HG02798 (cell line): ENCODE measurements around the gene AKR1E2.
A peak's percentile ranks its signal among the peaks of the same experiment; 100 is the strongest.
"Not testable (repeated sequence)": the region's sequence is repeated elsewhere in the genome, so short reads cannot be mapped to it uniquely, and the experiment has no call there.

ENCODE experiments used
- ATAC-seq: cut with Tn5 transposase; IDR thresholded peaks from one replicate; pipeline ENCODE4 v1.9.1; 2021; ENCODE audit warnings: mild to moderate bottlenecking; ENCODE audit not compliant: unreplicated experiment, poor library complexity

Gene AKR1E2

DNA sequence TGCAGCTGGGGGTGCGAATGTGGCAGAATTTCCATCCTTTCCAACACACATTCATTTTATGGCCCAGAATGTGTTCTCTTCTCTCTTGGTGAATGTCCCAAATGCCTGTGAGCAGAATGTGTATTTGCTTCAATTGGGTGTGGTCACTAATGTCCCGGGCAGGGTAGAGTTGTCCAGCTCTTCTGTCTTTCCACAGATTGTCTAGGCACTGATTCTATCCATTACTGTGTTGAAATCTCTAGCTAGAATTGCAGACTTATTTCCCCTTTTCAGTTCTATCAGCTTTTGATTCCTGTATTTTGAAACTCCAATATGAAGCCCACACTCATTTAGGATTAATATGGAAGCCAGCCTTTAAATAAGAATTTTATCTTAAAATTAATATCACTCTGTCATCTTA lies 14.0 kb upstream of the AKR1E2 start:
- ATAC-seq: no peak

DNA sequence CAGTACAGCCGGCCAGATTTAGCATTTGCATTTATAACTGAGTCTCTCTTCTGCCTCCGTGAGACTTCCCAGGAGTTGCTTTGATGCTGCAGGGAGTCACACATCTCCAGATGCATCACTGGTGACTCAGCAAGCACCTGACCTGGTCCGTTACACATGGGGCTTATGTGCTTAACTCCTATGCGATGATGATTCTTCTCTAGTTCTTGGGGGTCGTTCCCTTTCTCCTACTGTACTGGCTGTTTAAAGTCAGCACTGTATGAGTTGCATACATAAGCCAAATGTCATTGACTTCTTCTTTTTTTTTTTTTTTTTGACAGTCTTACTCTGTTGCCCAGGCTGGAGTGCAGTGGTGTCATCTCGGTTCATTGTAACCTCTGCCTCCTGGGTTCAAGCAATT lies 13.0 kb upstream of the AKR1E2 start:
- no peak for ATAC-seq

DNA sequence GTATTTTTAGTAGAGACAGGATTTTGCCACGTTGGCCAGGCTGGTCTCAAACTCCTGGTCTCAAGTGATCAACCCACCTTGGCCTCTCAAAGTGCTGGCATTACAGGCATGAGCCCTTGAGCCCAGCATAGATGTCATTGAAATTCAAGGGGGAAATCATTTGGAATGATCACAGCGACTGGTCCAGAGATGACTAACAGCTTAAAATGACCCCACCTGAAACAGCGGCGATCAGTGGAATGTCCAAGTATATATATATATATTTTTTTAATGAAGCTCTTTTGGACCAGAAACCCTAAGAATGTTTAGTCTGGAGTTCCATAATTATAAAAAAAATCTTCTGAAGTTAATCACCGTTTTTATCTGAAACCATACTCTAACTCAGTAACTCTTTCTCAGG lies 12.5 kb upstream of the AKR1E2 start:
- ATAC-seq: no peak

DNA sequence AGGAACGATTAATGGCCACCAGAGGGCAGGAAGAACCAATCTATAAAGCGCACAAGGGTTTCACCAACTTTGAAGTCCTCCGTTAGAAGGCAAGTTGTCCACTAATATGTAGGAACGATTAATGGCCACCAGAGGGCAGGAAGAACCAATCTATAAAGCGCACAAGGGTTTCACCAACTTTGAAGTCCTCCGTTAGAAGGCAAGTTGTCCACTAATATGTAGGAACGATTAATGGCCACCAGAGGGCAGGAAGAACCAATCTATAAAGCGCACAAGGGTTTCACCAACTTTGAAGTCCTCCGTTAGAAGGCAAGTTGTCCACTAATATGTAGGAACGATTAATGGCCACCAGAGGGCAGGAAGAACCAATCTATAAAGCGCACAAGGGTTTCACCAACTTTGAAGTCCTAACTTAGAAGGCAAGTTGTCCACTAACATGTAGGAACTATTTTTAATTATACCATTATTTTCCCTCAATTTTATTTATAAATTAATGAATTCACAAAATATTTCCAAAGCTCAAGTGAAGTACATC lies 10.3 kb upstream of the AKR1E2 start:
- ATAC-seq: not testable (repeated sequence)

DNA sequence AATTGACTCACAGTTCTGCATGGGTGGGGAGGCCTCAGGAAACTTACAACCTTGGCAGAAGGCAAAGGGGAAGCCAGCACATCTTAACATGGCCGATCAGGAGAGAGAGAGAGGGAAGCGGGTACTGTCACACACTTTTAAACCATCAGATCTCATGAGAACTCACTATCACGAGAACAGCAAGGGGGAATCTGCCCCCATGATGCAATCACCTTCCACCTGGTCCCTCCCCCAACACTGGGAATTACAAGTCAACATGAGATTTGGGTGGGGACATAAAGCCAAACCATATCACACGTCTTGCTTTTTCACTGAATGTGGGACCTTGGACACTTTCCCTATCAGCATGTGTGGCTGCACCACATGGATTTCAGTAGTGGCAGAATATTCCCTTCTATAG lies 9.0 kb upstream of the AKR1E2 start:
- no peak for ATAC-seq

DNA sequence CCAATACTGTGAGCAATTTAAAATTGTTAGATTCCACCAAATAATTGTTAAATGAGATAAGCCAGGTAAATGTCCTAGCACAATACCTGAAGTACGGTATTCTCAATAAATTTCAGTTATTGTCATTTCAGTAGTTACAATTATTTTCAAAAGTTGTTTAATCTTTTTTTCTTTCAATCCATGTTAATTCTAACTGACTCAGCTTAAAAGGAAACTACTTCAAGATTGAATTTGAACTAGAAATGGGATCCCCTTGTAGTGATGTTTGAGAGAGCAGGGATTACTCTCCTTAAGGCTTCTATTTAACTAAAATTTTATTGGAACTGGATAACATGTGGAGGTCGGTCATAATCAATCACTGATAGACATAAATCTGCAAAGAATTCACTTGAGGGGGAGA lies 6.9 kb upstream of the AKR1E2 start:
- ATAC-seq: no peak

DNA sequence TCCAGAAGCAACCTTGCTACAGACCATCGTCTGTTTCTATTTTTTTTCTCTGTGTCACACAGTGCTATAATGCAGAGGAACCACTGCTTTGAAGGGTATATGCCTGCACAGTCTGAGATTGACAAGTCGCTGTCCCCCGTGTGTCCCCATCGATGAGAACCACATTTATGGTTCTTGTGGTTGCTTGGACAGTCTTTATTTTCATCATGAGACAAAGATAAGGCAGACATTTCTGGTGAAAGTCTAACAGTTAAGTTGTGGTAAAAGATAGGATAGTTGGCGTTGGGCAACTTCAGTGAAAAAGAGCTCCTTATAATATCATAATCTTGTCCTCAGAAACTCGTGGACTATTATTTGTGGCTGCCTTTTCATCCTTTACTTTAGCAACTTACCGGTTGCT lies 6.3 kb upstream of the AKR1E2 start:
- no peak for ATAC-seq

DNA sequence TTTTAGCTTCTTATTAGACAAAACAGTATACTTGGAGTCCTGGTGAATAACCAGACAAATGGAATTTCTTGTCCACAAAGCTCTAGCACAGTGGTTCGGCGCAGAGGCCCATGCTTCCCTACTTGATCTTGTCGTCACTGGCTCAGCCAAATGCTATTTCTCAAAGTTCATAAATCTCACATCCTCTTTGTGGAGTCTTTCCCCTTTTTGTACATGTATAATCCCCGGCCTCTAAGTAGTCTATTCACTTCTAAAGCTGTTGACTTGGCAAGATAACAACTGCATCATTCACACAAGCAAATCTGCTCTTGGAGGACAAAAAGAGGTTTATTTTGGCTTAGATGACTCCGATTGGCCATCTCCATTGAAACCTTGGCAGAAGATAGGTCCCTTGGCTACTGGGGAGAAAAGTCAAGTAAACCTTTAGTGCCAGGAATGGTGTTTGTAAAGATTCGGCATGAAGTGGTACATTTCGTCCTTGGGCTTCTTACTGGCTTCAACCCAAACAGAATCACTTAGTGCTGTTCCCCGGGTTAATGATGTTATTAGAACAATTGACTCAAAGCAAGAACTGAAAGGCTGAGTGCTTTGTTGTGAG lies 5.1 kb upstream of the AKR1E2 start:
- ATAC-seq: no peak

DNA sequence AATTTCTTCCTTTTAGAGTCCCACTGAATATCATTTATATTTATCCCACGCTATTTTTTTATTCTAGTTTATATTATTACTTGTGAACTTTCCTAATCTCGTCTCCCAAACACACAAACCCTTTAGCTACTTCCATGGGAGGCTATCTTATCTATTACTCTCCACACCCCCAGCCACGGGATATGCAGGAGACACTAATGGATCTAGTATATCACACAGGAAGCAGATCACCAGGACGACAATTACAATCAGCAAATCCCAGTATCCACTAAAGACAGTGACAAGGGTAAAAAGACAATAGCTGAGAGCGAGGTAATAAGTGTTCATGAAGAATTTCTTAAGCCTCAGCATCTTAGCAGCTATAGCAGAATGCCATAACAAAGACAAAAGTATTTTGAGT lies 3.8 kb upstream of the AKR1E2 start:
- ATAC-seq: no peak

DNA sequence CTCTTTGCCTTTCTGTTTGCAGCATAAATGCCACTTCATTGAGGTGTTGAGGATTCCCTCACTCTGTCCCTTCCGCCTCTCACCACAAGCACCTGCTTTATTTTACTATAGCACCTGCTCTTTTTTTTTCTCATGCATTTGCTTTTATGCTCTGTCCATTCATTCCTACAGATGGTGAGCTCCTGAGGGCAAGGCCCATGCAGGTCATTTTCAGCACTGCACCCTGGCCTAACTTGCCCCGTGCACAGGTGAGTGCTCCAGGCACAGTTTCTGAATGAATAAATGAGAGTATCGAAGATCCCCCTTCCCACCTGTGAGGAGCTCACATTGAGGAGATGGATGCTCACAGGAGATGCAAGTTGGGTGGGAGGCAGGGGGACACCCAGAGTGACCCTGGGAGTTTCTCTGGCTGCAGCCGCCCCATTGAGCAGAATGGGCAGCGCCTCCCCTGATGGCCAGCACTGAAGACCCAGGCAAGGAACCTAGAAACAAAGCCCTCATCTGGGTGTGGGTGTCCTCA lies 1.2 kb upstream of the AKR1E2 start:
- ATAC-seq: no peak

DNA sequence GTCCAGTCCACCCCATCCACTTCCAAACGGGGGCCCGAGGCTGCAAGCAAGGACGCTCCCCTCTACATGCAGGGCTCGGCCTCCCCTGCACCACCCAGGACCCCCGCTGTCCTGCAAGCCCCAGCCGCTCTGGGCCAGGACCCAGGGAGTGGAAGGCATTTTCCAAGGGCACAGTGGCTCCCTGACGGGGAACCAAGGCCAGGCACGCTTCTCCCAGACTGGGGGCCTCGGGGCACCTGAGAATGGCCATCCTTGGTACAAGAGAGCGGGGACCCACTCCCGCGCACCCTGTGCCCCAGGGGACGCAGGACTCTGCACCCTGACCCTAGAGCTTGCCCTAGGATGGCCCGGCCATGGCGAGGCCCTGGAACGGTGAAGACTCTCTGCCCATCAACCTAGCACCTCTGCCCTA lies 545 bp upstream of the AKR1E2 start:
- no peak for ATAC-seq

DNA sequence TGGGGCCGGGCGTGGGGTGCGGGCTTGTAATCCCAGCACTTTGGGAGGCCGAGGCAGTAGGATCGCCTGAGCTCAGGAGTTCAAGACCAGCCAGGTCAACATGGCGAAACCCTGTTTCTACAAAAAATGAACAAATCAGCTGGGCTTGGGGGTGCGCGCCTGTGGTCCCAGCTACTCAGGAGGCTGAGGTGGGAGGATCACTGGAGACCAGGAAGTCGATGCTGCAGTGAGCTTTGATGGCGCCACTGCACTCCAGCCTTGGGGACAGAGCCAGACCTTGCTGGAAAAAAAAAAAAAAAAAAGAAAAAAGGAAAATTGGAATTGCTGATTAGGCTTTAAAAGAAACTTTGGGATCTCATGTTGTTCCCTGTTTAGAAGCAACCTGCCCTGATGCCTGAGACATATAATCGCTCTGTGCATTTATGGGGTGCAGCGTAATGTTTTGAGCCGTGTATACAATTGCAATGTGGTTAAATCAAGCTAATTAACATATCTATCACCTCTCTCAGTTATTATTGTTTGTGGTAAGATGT lies 851 bp downstream of the AKR1E2 start:
- peak; percentile 7 for ATAC-seq

DNA sequence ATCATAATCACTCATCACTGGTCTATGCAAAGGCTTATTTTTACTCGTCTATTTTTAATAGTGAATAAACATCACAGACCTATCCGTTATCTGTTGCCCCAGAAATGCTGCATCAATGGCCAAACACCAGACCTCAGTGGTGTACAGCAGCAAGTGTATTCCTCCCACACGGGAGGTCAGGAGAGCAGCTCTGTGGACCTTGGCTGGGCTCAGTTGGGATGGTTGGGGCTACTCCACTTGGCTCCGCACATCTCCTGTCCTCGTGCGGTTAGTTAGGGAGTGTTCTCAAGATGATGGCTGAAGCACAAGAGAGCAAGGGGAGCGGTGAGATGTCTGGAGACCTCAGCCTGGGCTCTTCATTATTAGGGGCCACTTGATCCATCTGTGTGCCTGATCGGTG lies 2.0 kb downstream of the AKR1E2 start:
- no peak for ATAC-seq

DNA sequence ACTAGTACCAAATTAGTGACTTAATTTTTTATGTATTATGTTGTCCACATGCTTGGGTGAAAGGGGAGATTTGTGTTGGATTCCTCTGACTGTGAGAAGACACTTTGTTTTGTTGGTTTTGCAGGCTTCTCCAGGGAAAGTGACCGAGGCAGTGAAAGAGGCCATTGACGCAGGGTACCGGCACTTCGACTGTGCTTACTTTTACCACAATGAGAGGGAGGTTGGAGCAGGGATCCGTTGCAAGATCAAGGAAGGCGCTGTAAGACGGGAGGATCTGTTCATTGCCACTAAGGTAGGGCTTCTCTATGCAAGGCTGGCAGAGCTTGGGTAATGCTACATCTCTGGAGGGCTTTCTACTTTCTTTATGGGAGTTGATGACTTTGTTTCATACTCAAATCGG lies 4.5 kb downstream of the AKR1E2 start:
- no peak for ATAC-seq

DNA sequence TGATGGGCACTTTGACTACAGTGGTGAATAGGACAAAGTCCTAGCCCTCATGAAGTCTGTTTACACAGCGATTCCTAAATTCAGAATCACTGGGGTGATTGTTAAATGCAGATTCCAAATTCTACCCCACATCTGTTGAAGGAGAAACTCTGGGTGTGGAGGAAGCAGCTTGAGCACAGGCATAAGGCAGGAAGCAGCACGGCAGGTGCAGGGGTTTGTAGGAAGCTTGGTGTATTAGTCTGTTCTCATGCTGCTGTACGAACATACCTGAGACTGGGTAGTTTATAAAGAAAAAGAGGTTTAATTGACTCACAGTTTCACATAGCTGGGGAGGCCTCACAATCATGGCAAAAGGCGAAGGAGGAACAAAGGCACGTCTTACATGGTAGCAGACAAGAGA lies 5.1 kb downstream of the AKR1E2 start:
- no peak for ATAC-seq

DNA sequence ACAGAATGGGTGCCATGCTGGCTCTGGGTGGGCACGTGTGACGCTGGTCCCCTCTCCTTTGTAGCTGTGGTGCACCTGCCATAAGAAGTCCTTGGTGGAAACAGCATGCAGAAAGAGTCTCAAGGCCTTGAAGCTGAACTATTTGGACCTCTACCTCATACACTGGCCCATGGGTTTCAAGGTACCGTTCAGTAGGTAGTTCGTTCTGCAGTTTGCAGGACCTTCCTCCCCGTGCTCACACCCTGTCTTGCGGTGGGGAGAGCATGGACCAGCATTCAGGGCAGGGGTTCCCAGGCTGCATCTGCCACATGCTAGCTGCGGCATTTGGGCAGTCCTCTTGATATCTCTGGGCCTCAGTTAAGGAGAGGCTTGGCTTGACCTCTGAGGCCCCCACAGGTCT lies 7.3 kb downstream of the AKR1E2 start:
- no peak for ATAC-seq

DNA sequence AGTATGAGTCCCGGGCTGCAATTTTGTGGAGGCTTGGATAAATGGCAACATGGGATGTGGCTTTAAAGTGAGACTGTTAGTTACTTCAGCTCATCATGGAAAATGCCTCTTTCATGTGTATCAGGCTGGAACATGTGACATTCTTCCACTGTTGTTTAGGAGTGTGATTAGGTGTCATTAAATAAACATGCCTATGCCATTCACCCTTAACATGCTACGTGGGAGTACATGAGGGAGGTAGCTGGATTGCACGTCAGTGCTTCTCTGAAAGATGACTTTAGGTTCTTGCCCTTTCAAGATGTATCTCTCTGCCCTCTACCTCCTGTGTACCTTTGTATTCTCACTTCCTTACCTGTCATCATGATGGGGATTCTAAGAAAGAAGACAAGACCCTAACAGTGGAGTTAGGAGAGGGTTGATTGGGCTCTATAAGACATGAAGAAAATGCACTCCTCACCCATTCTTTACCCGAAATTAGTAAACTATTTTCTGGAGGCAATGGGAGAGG lies 8.9 kb downstream of the AKR1E2 start:
- ATAC-seq: no peak

DNA sequence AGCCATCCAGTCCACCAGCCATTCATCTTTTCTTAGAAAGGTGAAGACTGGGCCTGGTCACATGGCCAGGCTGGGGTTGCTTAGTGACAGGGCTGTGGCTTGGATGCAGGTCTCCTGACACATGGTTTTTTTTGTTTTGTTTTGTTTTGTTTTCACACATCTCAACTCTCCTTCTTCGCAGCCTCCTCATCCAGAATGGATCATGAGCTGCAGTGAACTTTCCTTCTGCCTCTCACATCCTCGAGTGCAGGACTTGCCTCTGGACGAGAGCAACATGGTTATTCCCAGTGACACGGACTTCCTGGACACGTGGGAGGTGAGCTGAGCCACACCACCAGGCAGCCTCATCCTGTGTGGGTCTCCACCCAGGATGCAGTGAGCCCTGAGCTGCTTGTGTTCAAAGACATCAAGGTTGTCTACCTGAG lies 9.5 kb downstream of the AKR1E2 start:
- ATAC-seq: no peak

DNA sequence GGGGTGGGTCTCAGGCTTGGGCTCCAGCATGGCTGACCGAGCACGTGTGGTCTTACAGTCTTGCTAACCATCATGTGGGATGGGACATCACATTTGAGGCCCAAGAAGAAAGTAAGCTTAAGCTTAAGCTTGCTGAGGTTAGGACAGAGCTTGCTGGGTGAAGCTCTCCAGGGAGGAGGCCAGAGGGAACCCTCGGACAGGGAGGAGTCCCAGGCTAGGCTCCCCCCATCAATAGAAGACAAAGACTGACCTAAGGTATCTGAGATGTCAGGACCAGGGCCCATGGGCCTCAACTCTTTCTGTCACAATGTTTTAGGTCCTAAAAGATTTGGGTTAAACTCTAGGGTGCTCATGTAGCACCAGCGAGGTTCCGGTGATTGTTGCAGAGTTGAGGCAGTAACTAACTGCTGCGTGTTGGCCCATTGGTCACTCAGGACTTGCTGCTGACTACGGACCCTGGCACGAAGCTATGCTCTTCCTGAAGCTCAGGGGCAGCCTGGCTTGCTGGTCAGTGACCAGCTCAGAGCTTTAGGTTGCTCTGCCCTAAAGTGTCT lies 10.5 kb downstream of the AKR1E2 start:
- ATAC-seq: no peak

DNA sequence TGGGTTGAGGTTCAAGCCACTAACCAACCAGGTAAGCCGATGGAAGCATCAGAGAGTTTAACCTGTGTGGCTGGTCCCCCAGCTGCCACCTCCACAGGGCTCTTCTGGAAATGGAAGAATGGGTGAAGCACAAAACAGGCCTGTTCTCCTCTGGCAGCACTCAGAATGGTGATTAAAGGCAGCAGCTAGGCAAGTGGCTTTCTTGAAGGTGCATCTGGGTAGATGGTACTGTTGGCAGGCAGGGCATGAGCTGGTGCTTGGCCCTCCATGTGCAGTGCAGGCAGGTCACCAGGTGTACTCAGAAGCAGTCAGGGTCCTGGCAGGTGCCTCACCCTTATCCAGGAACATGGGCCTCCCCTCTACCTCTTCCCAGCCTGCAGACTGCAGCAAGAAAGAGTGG lies 11.5 kb downstream of the AKR1E2 start:
- no peak for ATAC-seq

DNA sequence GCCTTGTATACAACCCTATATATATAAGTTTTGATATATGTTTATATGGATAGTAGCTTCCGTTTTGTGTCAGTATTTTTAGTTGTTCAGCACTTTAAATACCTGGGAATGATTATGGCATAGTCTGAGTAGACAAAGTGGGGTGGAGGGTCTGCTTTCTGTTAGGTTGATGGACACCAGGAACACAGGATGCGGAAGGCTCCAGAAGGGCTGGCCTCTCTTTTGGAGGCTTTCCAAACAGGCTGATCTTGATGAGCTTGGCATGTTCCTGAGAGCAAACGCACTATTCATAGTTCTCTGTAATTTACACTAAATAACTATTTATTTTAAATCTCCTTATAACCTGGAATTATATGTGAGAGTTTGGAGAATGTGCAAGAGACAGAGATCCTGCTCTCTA lies 12.7 kb downstream of the AKR1E2 start:
- no peak for ATAC-seq

DNA sequence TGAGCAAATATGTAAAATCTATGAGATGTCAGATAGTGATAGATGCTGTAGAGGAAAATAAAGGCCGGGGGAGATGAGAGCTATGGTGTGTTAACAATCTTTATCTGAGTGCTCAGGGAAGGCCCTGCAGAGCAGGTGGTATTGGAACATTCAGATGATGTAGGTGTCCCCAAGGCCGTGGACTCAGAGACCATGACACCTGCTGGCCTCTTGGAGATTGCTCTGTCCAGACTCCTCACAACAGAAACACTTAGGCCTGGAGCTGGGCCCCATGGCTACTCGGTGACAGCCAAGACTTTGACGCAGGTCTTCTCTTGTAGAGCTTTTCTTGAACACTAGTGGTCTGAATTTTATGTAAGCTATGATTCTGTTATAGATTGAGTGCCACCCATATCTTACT lies 13.3 kb downstream of the AKR1E2 start:
- no peak for ATAC-seq
